GM18508 (cell line): ENCODE data around the gene SIRT6.
"Not testable (repeated sequence)": the region's sequence is repeated elsewhere in the genome, so short reads cannot be mapped to it uniquely, and the experiment has no call there.

Source experiments
- ATAC-seq: cut with Tn5 transposase; IDR thresholded peaks from one replicate; pipeline ENCODE4 v1.9.1; 2021; ENCODE audit warnings: moderate number of reproducible peaks; ENCODE audit not compliant: insufficient read depth, unreplicated experiment

SIRT6 gene

GRCh38 chr19:4182084-4182810, at the start of gene SIRT6, which contains the start of gene ANKRD24:
Gene SIRT6 (minus strand): TSS chr19:4182563. CDS start chr19:4182539, 24 bp downstream.
Gene ANKRD24 (plus strand): TSS chr19:4182689. CDS start chr19:4186426, 3,737 bp downstream.
- ATAC-seq: no peak

GRCh38 chr19:4232139-4232538, 49.8 kb upstream of the SIRT6 start:
- ATAC-seq: not testable (repeated sequence)

- not testable (repeated sequence) for ATAC-seq
Measured at GRCh38 chr19:4231521-4231920, 49.2 kb upstream of the SIRT6 start.

- not testable (repeated sequence) for ATAC-seq
Measured at GRCh38 chr19:4230237-4230636, 47.9 kb upstream of the SIRT6 start.

- no peak for ATAC-seq
Measured at GRCh38 chr19:4229179-4229931, 47.0 kb upstream of the SIRT6 start, which contains the start of gene EBI3. Gene EBI3 (plus strand): TSS chr19:4229523. CDS start chr19:4229551, 28 bp downstream.

- no peak for ATAC-seq
Measured at GRCh38 chr19:4228765-4229178, 46.4 kb upstream of the SIRT6 start.

GRCh38 chr19:4227771-4228170, 45.4 kb upstream of the SIRT6 start:
- ATAC-seq: no peak

- ATAC-seq: no peak
Measured at GRCh38 chr19:4225885-4226284, 43.5 kb upstream of the SIRT6 start.

- ATAC-seq: no peak
Measured at GRCh38 chr19:4224470-4224869, 42.1 kb upstream of the SIRT6 start.

GRCh38 chr19:4220188-4220587, 37.8 kb upstream of the SIRT6 start:
- ATAC-seq: no peak

- ATAC-seq: not testable (repeated sequence)
Measured at GRCh38 chr19:4218523-4218922, 36.2 kb upstream of the SIRT6 start.

GRCh38 chr19:4217429-4218264, 35.3 kb upstream of the SIRT6 start:
- no peak for ATAC-seq

- no peak for ATAC-seq
Measured at GRCh38 chr19:4216846-4217245, 34.5 kb upstream of the SIRT6 start.

- ATAC-seq: no peak
Measured at GRCh38 chr19:4215807-4216206, 33.4 kb upstream of the SIRT6 start.

GRCh38 chr19:4213116-4213515, 30.8 kb upstream of the SIRT6 start:
- ATAC-seq: no peak

- no peak for ATAC-seq
Measured at GRCh38 chr19:4210166-4210731, 27.9 kb upstream of the SIRT6 start.

GRCh38 chr19:4208385-4209094, 26.2 kb upstream of the SIRT6 start:
- ATAC-seq: no peak

GRCh38 chr19:4206818-4207484, 24.6 kb upstream of the SIRT6 start:
- no peak for ATAC-seq

GRCh38 chr19:4201798-4202197, 19.4 kb upstream of the SIRT6 start:
- no peak for ATAC-seq
